Keratinocyte (primary cell): Measurements from ENCODE around the gene RNASE2.

Experiments
- EZH2 ChIP-seq: IDR thresholded peaks from one replicate; pipeline ENCODE4 v1.6.1; 2012; ENCODE audit warnings: inconsistent platforms, mild to moderate bottlenecking, low read length, moderate library complexity
- TF ChIP-seq, protein P1 (sequence below), 3 experiments: IDR thresholded peaks in 1 of 3; conservative IDR thresholded peaks in 1 of 3; optimal IDR thresholded peaks in 1 of 3; 2 replicates in 2 of 3; 3 replicates in 1 of 3; pipeline versions ENCODE3 to v1.5.1; 2011; ENCODE audit warnings: low read length in 3 of 3, mild to moderate bottlenecking in 3 of 3, moderate library complexity in 2 of 3, control low read depth in 1 of 3, inconsistent platforms in 1 of 3; ENCODE audit not compliant: insufficient read depth in 2 of 3; ENCODE audit errors: extremely low read depth in 1 of 3

DNA sequence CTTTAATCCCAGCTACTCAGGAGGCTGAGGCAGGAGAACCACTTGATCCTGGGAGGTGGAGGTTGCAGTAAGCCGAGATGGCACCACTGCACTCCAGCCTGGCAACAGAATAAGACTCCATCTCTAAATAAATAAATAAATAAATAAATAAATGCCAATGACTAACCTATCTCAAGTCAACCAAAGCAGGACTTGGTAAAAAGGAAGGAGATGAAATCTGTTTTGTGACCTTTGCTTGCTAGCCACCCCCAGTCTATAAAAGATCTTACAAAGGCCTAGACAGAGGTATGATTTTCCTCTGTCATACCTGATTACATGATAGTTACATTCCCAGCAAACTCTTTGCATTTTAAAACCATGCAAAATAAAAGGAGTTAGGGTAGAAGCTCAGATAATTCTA is 21.0 kb downstream of the RNASE2 start:
- TF ChIP-seq, protein P1, sequence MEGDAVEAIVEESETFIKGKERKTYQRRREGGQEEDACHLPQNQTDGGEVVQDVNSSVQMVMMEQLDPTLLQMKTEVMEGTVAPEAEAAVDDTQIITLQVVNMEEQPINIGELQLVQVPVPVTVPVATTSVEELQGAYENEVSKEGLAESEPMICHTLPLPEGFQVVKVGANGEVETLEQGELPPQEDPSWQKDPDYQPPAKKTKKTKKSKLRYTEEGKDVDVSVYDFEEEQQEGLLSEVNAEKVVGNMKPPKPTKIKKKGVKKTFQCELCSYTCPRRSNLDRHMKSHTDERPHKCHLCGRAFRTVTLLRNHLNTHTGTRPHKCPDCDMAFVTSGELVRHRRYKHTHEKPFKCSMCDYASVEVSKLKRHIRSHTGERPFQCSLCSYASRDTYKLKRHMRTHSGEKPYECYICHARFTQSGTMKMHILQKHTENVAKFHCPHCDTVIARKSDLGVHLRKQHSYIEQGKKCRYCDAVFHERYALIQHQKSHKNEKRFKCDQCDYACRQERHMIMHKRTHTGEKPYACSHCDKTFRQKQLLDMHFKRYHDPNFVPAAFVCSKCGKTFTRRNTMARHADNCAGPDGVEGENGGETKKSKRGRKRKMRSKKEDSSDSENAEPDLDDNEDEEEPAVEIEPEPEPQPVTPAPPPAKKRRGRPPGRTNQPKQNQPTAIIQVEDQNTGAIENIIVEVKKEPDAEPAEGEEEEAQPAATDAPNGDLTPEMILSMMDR (optimal IDR thresholded peaks at IDR 0.05 in 1 of 3, IDR thresholded peaks at IDR 0.05 in 1 of 3, conservative IDR thresholded peaks at IDR 0.05 in 1 of 3; ENCODE audit: extremely low read depth in 1 of 3, insufficient read depth in 2 of 3, low read length in 3 of 3) = no peak
- TF ChIP-seq EZH2 = no peak
